ENCODE measurements around the gene SAP25.

DNA sequence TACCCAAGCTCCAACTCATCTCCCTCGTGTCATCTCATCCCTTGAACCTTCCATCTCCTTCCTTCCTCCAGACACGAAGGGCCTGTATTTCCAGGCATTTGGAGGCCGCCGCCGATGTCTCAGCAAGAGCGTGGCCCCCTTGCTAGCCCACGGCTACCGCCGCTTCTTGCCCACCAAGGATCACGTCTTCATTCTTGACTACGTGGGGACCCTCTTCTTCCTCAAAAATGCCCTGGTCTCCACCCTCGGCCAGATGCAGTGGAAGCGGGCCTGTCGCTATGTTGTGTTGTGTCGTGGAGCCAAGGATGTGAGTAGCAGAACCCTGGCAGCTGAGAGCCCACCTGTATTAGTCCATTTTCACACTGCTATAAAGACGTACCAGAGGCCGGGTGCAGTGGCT, 17.9 kb upstream of the SAP25 start:
- TF ChIP-seq, protein P1, sequence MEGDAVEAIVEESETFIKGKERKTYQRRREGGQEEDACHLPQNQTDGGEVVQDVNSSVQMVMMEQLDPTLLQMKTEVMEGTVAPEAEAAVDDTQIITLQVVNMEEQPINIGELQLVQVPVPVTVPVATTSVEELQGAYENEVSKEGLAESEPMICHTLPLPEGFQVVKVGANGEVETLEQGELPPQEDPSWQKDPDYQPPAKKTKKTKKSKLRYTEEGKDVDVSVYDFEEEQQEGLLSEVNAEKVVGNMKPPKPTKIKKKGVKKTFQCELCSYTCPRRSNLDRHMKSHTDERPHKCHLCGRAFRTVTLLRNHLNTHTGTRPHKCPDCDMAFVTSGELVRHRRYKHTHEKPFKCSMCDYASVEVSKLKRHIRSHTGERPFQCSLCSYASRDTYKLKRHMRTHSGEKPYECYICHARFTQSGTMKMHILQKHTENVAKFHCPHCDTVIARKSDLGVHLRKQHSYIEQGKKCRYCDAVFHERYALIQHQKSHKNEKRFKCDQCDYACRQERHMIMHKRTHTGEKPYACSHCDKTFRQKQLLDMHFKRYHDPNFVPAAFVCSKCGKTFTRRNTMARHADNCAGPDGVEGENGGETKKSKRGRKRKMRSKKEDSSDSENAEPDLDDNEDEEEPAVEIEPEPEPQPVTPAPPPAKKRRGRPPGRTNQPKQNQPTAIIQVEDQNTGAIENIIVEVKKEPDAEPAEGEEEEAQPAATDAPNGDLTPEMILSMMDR (IDR thresholded peaks at IDR 0.05; ENCODE audit: low read depth, low read length, poor library complexity, severe bottlenecking): no peak
- no peak for TF ChIP-seq EZH2phosphoT487 (IDR thresholded peaks at IDR 0.05; ENCODE audit: borderline replicate concordance, low read length)

All from DOHH2 (cell line).